Adrenal gland (tissue), 12 donors: Measurements from ENCODE around the gene BSG. TPM values are rescaled to one million over a fixed set of nuclear protein-coding genes. Genes with fewer than 3 reads are reported as not detected.

Source experiments
- DNase-seq, 7 donors: peaks; one replicate each; pipeline ENCODE4 v3.0.0-alpha.2; 2019 to 2020
- H3K27ac ChIP-seq, 5 donors: fragments of 200-600 bp; sonication (generic) in 4 of 5; 1 replicate in 3 of 5; 2 replicates in 2 of 5; pipeline versions ENCODE4 v1.5.1 to v1.8.0; 2016 to 2020; ENCODE audit warnings: mild to moderate bottlenecking in 1 of 5
- H3K27me3 ChIP-seq: fragments of 200-600 bp; 2 replicates; pipeline ENCODE4 v1.8.0; 2021
- H3K36me3 ChIP-seq, 2 donors: fragments of 200-600 bp; replicated peaks in 1 of 2; 1 replicate in 1 of 2; 2 replicates in 1 of 2; pipeline versions ENCODE4 v1.5.1 to v1.8.0; 2018 to 2022
- H3K4me1 ChIP-seq, 2 donors: fragments of 200-600 bp; replicated peaks in 1 of 2; 1 replicate in 1 of 2; 2 replicates in 1 of 2; pipeline versions ENCODE4 v1.5.1 to v1.8.0; 2018 to 2021
- H3K4me3 ChIP-seq, 4 donors: fragments of 200-600 bp; sonication (generic) in 3 of 4; one replicate each; pipeline ENCODE4 v1.5.1; 2016 to 2018
- H3K9me3 ChIP-seq, 3 donors: fragments of 200-600 bp; sonication (generic) in 1 of 3; replicated peaks in 1 of 3; 1 replicate in 2 of 3; 2 replicates in 1 of 3; pipeline versions ENCODE4 v1.5.1 to v1.8.0; 2016 to 2021
- POLR2A ChIP-seq, 2 donors: fragments of 450-650 bp; IDR thresholded peaks; one replicate each; pipeline ENCODE4 v1.6.1; 2017; ENCODE audit warnings: antibody characterized with exemption in 2 of 2, mild to moderate bottlenecking in 2 of 2, moderate library complexity in 1 of 2
- WGBS, 4 donors: extraction: QIAGEN DNeasy Blood & Tissue Kit in 2 of 4; methylation state at CpG; one replicate each; pipeline versions ENCODE4 v1.1.5 to v1.1.7; 2013 to 2017; 5-methylcytosine and 5-hydroxymethylcytosine counted together
- intact Hi-C, 2 donors: fragments of 100-400 bp; cut with DNase I; formaldehyde crosslinking; loops; one replicate each; pipeline versions ENCODE4 v1.14.1 to v1.15.0; 2022 to 2023
- polyA plus RNA-seq, 3 donors: library from polyadenylated mRNA; stranded (reverse); fragments of 200-250 nt in 2 of 3; fragments of 350-450 nt in 1 of 3; fragmentation: Illumina TruSeq in 1 of 3; extraction: RNeasy Lipid Tissue Mini Kit (QIAGEN cat#74804) in 1 of 3; gene quantifications; one replicate each; pipeline ENCODE4 v1.2.3, GENCODE V29; 2013 to 2014
- total RNA-seq, 9 donors: library from RNA; depleted of rRNA in 4 of 9; stranded (reverse); fragments of >200 nt in 4 of 9; fragments of 120-200 nt in 1 of 9; fragmentation: NEBNext Ultra II Directional in 1 of 9; extraction: Animal tissue kit (Norgen Biotek cat#: 25700) in 1 of 9; gene quantifications; one replicate each; pipeline versions ENCODE4 v1.1.0 to v1.2.4, GENCODE V29; 2013 to 2023
- TF ChIP-seq, protein P1 (sequence below), 6 experiments: fragments of 450-650 bp in 4 of 6; fragments of 200-600 bp in 2 of 6; sonication (generic) in 1 of 6; IDR thresholded peaks; 1 replicate in 5 of 6; 2 replicates in 1 of 6; pipeline versions ENCODE4 v1.5.1 to v1.8.0; 2016 to 2021; ENCODE audit warnings: antibody characterized with exemption in 6 of 6, mild to moderate bottlenecking in 2 of 6, moderate library complexity in 1 of 6
- donor health status: healthy with polysubstance abuse.
- donor health status: Bipolar disorder and iron deficiency.
- donor health status: DM: yes; HTN: yes; CAD: no.
- donor health status: DM: no; HTN: no; CAD: no.
- donor health status: DM: no; HTN: no; CAD: no.
- donor health status: DM: yes; HTN: yes; CAD: no.

Gene BSG
- total and polyA plus RNA-seq, 12 donors, result 328 to 2,214 (median 832) TPM

- peak; percentile 64 to 86 (median 79) for DNase-seq
- Histone ChIP-seq H3K36me3 (peaks cover 0 to 12% of the 10 kb centered on the region in 2 donors), H3K4me3 (peak overlapping the region in 2 of 4 donors; percentile 9 to 82), H3K4me1 (peaks cover 50 to 57% of the 10 kb centered on the region in 2 donors), H3K27ac (peak overlapping the region; percentile 76 to 97 (median 94)), H3K27me3 (no peaks in the 10 kb centered on the region), H3K9me3 (no peaks in the 10 kb centered on the region)
- intact Hi-C loops, result no loop called here
- TF ChIP-seq POLR2A (IDR thresholded peaks at IDR 0.05), result peak in 1 of 2 donors; percentile 84
- TF ChIP-seq, protein P1, sequence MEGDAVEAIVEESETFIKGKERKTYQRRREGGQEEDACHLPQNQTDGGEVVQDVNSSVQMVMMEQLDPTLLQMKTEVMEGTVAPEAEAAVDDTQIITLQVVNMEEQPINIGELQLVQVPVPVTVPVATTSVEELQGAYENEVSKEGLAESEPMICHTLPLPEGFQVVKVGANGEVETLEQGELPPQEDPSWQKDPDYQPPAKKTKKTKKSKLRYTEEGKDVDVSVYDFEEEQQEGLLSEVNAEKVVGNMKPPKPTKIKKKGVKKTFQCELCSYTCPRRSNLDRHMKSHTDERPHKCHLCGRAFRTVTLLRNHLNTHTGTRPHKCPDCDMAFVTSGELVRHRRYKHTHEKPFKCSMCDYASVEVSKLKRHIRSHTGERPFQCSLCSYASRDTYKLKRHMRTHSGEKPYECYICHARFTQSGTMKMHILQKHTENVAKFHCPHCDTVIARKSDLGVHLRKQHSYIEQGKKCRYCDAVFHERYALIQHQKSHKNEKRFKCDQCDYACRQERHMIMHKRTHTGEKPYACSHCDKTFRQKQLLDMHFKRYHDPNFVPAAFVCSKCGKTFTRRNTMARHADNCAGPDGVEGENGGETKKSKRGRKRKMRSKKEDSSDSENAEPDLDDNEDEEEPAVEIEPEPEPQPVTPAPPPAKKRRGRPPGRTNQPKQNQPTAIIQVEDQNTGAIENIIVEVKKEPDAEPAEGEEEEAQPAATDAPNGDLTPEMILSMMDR (IDR thresholded peaks at IDR 0.05), result no peak
- 34 to 54% (median 42%) methylated on average over 14 to 38 of the region's 38 CpGs for WGBS, 4 donors
These were observed 3.4 kb downstream of the BSG start for GRCh38 chr19:575527-576506.

- peak in 1 of 2 donors; percentile 5 for TF ChIP-seq POLR2A (IDR thresholded peaks at IDR 0.05)
- TF ChIP-seq, protein P1 (IDR thresholded peaks at IDR 0.05), result no peak
- 35 to 63% (median 55%) methylated on average over 17 to 28 of the region's 28 CpGs for WGBS, 4 donors
- no peaks in the 10 kb centered on the region for H3K27me3 ChIP-seq
- H3K36me3 ChIP-seq, result peaks cover 0 to 20% of the 10 kb centered on the region in 2 donors
- peak overlapping the region in 1 of 4 donors; percentile 26 for H3K4me3 ChIP-seq
- peak overlapping the region; percentile 71 to 97 (median 89) for H3K27ac ChIP-seq
- peaks cover 45 to 50% of the 10 kb centered on the region in 2 donors for H3K4me1 ChIP-seq
- peak in 4 of 7 donors; percentile 50 to 62 (median 55) for DNase-seq
- intact Hi-C loops, result no loop called here
- H3K9me3 ChIP-seq, result no peaks in the 10 kb centered on the region
These were observed 4.5 kb downstream of the BSG start for GRCh38 chr19:576768-577438.

DNA sequence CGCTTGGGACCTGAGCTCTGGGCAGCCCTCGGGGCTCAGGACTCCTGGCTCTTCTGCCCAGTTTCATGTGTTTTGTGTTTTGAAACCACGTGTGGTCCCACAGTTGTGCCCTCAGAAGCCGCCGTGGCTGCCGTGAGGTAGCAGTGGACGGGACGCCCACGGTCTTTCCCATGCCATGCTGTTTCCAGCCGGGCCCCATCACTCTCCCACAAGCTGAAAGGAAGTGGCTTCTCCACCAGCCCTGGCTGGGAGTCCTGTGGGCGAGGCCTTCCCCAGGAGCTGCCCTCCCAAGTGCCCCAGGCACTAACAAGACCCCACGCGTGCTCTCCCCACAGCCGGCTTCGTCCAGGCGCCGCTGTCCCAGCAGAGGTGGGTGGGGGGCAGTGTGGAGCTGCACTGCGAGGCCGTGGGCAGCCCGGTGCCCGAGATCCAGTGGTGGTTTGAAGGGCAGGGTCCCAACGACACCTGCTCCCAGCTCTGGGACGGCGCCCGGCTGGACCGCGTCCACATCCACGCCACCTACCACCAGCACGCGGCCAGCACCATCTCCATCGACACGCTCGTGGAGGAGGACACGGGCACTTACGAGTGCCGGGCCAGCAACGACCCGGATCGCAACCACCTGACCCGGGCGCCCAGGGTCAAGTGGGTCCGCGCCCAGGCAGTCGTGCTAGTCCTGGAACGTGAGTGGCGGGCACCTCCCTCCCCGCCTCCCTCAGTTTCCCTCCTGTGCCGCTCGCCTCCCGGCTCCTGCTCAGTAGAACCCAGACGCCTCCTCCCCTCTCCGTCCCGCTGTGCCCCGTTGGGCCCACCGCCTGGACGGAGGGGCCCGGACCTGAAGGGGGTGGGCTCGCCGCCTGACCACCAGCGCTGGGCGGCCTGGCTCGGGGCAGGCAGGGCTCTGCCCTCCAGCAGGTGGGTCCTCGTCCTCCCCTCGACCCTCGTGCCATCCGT lies 5.3 kb downstream of the BSG start:
- no peaks in the 10 kb centered on the region for H3K9me3 ChIP-seq
- peaks cover 0 to 26% of the 10 kb centered on the region in 2 donors for H3K36me3 ChIP-seq
- DNase-seq, result no peak
- intact Hi-C loops, result no loop called here
- peaks cover 54 to 58% of the 10 kb centered on the region in 2 donors for H3K4me1 ChIP-seq
- no peaks in the 10 kb centered on the region for H3K27me3 ChIP-seq
- H3K27ac ChIP-seq, result peak overlapping the region in 3 of 5 donors; percentile 89 to 97 (median 94)
- WGBS, 4 donors, result 84 to 90% (median 86%) methylated on average over 19 to 66 of the region's 66 CpGs
- no peak overlapping the region for H3K4me3 ChIP-seq
- no peak for TF ChIP-seq POLR2A (IDR thresholded peaks at IDR 0.05)
- TF ChIP-seq, protein P1 (IDR thresholded peaks at IDR 0.05), result no peak
